ENCODE results near the gene OSM.

DNA sequence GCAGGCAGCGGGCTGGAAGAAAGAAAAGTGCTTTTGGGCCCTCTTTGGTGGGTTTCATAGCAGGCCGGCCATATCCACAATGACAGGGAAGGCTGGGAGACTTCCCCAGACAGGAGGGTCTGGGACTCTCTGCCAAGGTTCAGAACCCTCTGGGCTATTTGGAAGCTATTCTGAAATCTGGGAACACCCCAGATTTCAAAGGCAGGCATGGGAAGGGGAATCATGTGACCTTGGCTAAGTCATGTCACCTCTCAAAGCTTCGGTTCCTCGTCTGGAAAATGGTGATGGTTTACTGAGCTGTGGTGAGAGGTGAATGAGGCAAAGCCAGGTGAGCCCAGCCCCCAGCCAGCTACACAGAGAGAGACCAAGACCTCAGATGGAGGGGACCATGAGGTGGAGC, 18.0 kb upstream of the OSM start:
- TF ChIP-seq, protein P1, sequence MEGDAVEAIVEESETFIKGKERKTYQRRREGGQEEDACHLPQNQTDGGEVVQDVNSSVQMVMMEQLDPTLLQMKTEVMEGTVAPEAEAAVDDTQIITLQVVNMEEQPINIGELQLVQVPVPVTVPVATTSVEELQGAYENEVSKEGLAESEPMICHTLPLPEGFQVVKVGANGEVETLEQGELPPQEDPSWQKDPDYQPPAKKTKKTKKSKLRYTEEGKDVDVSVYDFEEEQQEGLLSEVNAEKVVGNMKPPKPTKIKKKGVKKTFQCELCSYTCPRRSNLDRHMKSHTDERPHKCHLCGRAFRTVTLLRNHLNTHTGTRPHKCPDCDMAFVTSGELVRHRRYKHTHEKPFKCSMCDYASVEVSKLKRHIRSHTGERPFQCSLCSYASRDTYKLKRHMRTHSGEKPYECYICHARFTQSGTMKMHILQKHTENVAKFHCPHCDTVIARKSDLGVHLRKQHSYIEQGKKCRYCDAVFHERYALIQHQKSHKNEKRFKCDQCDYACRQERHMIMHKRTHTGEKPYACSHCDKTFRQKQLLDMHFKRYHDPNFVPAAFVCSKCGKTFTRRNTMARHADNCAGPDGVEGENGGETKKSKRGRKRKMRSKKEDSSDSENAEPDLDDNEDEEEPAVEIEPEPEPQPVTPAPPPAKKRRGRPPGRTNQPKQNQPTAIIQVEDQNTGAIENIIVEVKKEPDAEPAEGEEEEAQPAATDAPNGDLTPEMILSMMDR (conservative IDR thresholded peaks at IDR 0.05; ENCODE audit: low read depth, low read length) = no peak
- no peak for TF ChIP-seq EZH2phosphoT487 (IDR thresholded peaks at IDR 0.05; ENCODE audit: borderline replicate concordance, low read length)
